ENCODE measurements around the gene FAM20C.

Gene FAM20C

GRCh38 chr7:211033-211714, 18.8 kb downstream of the FAM20C start:
- DNase-seq, result no peak

- no peak for DNase-seq
Measured at GRCh38 chr7:211715-212058, 19.3 kb downstream of the FAM20C start.

- DNase-seq, result no peak
Measured at GRCh38 chr7:212754-213153, 20.4 kb downstream of the FAM20C start.

GRCh38 chr7:213324-213993, 21.1 kb downstream of the FAM20C start:
- DNase-seq, result peak; percentile 92 to 97

GRCh38 chr7:214410-215212, 22.2 kb downstream of the FAM20C start:
- DNase-seq, result no peak

- DNase-seq, result no peak
Measured at GRCh38 chr7:216360-217300, 24.3 kb downstream of the FAM20C start.

GRCh38 chr7:217781-218180, 25.4 kb downstream of the FAM20C start:
- no peak for DNase-seq

- no peak for DNase-seq
Measured at GRCh38 chr7:218316-218715, 25.9 kb downstream of the FAM20C start.

- no peak for DNase-seq
Measured at GRCh38 chr7:218896-219580, 26.7 kb downstream of the FAM20C start.

GRCh38 chr7:219581-220150, 27.3 kb downstream of the FAM20C start:
- no peak for DNase-seq

- DNase-seq, result no peak
Measured at GRCh38 chr7:220151-220841, 27.9 kb downstream of the FAM20C start.

GRCh38 chr7:221978-222715, 29.8 kb downstream of the FAM20C start:
- DNase-seq, result no peak

- no peak for DNase-seq
Measured at GRCh38 chr7:222716-223041, 30.3 kb downstream of the FAM20C start.

GRCh38 chr7:223118-223800, 30.9 kb downstream of the FAM20C start:
- peak in 1 of 2 donors; percentile 25 for DNase-seq

- no peak for DNase-seq
Measured at GRCh38 chr7:223861-224260, 31.5 kb downstream of the FAM20C start.

- DNase-seq, result no peak
Measured at GRCh38 chr7:226281-226895, 34.0 kb downstream of the FAM20C start.

GRCh38 chr7:227926-228325, 35.6 kb downstream of the FAM20C start:
- DNase-seq, result no peak

- no peak for DNase-seq
Measured at GRCh38 chr7:228610-229009, 36.2 kb downstream of the FAM20C start.

- DNase-seq, result no peak
Measured at GRCh38 chr7:229184-229964, 37.0 kb downstream of the FAM20C start.
